Cardiac fibroblast (primary cell): ENCODE results near the gene RYR3.
A peak's percentile ranks its signal among the peaks of the same experiment; 100 is the strongest.

Experiments
- DNase-seq, 2 donors: peaks; one replicate each; pipeline versions ENCODE4 v3.0.0 to v3.0.0-alpha.2; 2010; ENCODE audit warnings: low read depth in 2 of 2
- H3K4me3 ChIP-seq, 2 donors: replicated peaks in 1 of 2; 1 replicate in 1 of 2; 2 replicates in 1 of 2; pipeline ENCODE4 v1.5.1; 2011; ENCODE audit warnings: low read depth in 2 of 2, low read length in 2 of 2, mild to moderate bottlenecking in 2 of 2, moderate library complexity in 1 of 2
- TF ChIP-seq, protein P1 (sequence below): IDR thresholded peaks from one replicate; pipeline ENCODE4 v1.5.1; 2011; ENCODE audit warnings: low read depth, mild to moderate bottlenecking, low read length, inconsistent platforms

Gene RYR3

DNA sequence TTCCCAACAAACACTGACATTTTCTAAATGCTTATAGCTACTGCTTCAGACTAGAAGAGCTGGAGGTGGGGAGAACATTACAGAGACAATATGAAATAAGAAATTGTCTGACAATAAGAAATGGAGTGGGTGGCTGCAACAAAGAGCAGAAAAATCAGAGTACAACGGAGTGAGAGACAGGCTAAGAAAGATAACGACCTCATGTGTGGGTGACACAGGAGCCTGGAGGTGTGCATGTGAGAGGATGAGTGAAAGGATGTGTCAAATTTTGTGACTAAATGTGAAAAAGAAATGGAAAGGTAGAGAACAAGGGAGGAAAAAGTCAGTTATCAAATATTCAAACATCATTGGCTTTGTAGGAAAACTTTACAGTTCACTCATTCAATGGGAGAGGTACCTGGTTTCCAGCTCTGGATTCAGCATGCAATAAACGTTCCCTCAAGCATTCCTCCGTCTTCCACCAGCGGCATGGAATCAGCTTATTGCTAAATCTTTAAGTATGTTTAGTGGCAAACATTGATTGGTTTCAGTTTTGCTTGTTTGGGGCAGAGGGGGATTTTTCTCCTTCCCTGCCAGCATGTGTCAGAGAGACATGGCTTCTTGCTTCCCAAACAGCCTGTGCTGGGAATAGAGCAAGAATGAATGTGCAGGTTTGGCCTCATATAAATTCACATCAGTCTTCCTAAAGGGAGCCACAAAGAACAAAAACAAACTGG is 553.8 kb downstream of the RYR3 start:
- TF ChIP-seq, protein P1, sequence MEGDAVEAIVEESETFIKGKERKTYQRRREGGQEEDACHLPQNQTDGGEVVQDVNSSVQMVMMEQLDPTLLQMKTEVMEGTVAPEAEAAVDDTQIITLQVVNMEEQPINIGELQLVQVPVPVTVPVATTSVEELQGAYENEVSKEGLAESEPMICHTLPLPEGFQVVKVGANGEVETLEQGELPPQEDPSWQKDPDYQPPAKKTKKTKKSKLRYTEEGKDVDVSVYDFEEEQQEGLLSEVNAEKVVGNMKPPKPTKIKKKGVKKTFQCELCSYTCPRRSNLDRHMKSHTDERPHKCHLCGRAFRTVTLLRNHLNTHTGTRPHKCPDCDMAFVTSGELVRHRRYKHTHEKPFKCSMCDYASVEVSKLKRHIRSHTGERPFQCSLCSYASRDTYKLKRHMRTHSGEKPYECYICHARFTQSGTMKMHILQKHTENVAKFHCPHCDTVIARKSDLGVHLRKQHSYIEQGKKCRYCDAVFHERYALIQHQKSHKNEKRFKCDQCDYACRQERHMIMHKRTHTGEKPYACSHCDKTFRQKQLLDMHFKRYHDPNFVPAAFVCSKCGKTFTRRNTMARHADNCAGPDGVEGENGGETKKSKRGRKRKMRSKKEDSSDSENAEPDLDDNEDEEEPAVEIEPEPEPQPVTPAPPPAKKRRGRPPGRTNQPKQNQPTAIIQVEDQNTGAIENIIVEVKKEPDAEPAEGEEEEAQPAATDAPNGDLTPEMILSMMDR: no peak

DNA sequence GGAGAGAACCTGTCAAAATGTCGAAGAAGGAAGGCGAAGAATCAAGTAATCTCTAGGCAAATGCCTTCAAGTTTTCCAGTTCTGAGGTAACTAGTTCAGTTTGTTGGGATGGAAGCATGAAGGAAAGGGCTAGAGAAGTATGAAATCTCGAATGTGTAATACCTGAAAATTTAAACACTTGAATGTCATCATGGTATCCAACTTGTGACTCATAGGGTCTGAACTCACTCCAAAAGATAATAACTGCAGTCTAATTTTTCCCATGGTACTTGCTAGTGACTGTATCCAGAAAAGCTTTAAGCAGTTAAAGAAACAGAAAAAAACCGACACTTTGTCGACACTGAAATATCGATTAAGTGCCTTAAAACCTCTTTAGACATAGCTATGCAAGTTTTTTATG is 554.6 kb downstream of the RYR3 start:
- H3K4me3 ChIP-seq: no peak overlapping the region
- TF ChIP-seq, protein P1: no peak
- DNase-seq: peak; percentile 40 to 67

More for the DNA sequence above, 553.8 kb downstream of the RYR3 start:
- no peak overlapping the region for H3K4me3 ChIP-seq
- DNase-seq: no peak

DNA sequence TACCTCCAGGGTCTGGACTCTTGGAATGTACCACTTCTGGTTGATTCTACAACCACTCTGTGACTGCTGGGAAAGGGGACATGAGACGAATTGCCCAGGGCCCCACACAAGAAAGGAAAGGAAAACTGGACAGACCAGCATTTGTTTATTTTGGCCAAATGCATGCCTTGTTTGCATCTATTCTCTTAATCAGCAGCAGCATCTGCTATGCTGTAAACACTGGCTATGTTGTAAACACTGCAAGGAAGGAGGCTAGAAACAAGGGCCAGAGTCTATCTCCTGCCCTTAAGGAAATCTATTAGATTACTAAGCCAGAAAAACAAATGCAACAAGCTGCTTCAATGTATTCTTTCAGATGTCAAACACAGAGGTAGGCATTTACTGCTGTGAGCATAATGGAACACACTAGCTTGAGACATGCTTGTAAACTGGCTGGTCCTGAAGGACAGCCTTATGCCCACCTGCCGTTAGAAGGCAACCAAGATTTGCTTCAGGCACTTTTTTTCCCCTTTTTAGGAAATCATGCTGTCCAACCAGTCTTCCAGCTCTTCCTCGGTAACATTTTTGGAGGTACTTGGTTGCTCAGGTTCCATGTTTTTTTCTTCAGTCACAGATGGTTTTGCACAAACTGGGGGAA is 555.5 kb downstream of the RYR3 start:
- H3K4me3 ChIP-seq: no peak overlapping the region
- TF ChIP-seq, protein P1: no peak
- no peak for DNase-seq

DNA sequence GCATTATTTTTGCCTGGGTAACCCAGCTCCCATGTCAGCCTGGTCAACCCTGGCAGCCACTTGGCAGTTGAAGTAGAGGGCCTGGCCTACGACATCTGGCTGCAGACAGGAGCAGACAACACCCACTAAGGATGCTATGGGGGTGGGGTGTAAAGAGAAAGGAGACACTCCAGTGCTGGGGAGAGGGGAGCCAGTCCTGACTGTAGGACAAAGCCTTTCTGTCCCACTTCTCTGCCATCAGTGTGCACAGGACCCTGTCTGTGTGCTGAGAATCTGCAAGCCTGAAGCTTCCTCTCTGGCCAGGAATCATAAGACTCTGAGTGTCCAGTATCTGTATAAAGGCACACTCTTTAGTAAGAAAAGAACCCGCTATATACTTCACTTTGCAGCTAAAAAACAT is 561.2 kb downstream of the RYR3 start:
- TF ChIP-seq, protein P1: no peak
- no peak for DNase-seq

DNA sequence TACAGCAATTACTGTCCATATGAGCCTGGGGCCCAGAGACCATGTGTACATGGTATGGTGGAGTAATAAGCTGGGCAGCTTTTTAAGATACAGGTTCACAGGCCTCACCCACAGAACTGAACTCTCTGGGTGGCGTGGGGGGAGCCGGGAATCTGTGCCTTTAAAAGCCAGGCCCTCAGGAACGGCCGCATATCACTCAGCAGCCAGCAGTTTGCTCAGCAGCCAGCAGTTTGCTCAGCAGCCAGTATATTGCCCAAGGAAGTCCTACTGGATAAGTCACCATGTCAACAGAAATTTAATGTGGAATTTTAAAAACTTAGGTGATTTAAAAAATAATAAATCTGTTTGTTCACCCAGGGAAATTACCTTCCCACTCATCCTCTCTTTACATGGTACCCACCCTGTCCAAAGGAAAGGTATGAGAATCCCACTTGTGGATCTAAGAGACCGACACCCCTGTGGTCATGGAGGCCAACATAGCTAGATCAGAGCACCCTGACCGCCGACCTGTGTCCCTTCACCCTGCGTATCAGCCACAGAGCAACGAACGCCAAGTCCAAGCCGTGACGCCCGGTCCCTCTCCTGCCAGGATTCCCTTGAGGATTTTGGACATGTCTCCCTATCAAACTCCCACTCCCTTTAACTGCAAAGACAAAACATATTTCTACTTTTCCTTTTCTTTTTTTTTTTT is 561.8 kb downstream of the RYR3 start:
- peak; percentile 32 to 40 for DNase-seq
- no peak overlapping the region for H3K4me3 ChIP-seq
- TF ChIP-seq, protein P1: no peak

More for the DNA sequence above, 561.2 kb downstream of the RYR3 start:
- H3K4me3 ChIP-seq: no peak overlapping the region

DNA sequence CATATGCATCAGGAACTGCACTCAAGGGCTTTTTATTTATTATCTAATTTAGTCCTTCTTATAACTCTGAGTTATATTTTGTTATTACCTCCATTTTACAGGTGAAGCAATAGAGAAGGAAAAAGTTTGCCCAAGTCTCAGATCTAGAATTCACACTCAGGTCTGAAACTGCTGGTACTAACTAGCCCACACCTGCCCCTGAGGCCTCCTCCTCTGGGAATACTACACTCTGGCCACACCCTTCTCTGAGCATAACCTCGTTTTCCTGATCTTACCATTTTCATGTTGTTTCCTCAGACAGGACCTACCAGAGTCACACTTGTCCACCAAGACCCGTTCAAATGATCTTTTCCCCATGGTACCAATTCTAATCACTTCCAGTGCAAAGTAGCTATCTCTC is 563.4 kb downstream of the RYR3 start:
- no peak for DNase-seq
- TF ChIP-seq, protein P1: no peak
- H3K4me3 ChIP-seq: no peak overlapping the region
